RWPE2 (cell line): ENCODE results near the gene TH.

ENCODE experiments used
- ATAC-seq: fragments of 200-7000 bp; cut with Tn5 transposase; 3 replicates; pipeline ENCODE4 v1.9.1; 2021; ENCODE audit warnings: low read depth
- DNase-seq: peaks from one replicate; pipeline ENCODE4 v3.0.0-alpha.2; 2020; ENCODE audit warnings: low spot score
- H3K27ac ChIP-seq: fragments of 450-650 bp; 2 replicates; pipeline ENCODE4 v1.5.1; 2017; ENCODE audit warnings: mild to moderate bottlenecking; ENCODE audit not compliant: poor library complexity, severe bottlenecking
- H3K27me3 ChIP-seq: fragments of 250-450 bp; sonication (Bioruptor Pico); 2 replicates; pipeline ENCODE4 v1.5.1; 2021; ENCODE audit warnings: mild to moderate bottlenecking, moderate library complexity; ENCODE audit not compliant: insufficient read depth, poor library complexity, severe bottlenecking
- H3K36me3 ChIP-seq: fragments of 250-450 bp; sonication (Bioruptor Pico); 2 replicates; pipeline ENCODE4 v1.5.1; 2020; ENCODE audit warnings: low read depth, mild to moderate bottlenecking, moderate library complexity
- H3K4me1 ChIP-seq: fragments of 250-450 bp; sonication (Bioruptor Pico); 2 replicates; pipeline ENCODE4 v1.5.1; 2021; ENCODE audit warnings: mild to moderate bottlenecking, moderate library complexity; ENCODE audit not compliant: insufficient read depth, poor library complexity, severe bottlenecking
- H3K4me3 ChIP-seq: fragments of 250-450 bp; sonication (Bioruptor Pico); 2 replicates; pipeline ENCODE4 v1.5.1; 2021; ENCODE audit warnings: mild to moderate bottlenecking, moderate library complexity; ENCODE audit not compliant: severe bottlenecking
- H3K9me3 ChIP-seq: fragments of 250-450 bp; sonication (Bioruptor Pico); 2 replicates; pipeline ENCODE4 v1.5.1; 2021; ENCODE audit warnings: mild to moderate bottlenecking, moderate library complexity; ENCODE audit not compliant: severe bottlenecking
- TF ChIP-seq, protein P1 (sequence below): fragments of 450-650 bp; IDR thresholded peaks from one replicate; pipeline ENCODE4 v1.5.1; 2017; ENCODE audit warnings: mild to moderate bottlenecking, moderate library complexity; ENCODE audit not compliant: poor library complexity, severe bottlenecking

The TH gene

DNA sequence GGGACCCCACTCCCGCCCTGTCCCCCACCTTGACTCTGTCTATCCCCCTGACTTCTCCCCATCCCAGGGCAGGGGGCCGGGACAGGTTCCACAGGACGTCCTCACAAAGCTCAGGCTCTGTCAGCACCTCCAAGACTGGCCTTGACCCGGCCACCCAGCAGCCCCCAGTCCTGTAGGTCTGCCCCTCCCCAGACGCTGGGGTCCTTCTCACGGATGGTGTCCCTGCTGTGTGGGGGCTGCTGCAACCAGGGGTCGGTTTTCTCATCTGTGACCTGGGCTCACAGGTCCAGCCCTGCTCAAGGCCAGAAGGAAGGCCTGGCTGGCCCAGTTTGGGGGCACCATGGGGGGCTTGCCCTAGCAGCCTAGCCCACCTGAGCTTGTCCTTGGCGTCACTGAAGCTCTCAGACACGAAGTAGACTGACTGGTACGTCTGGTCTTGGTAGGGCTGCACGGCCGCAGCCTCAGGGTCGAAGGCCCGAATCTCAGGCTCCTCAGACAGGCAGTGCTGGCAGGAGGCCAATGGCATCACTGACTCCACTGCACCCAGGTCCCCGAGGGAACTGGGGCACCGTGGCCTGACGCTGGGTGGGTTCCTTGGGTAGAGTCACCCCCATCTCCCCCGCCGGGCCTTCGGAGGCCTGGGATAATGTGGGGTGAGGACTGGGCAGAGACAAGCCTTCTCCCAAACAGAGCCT lies 6.6 kb downstream of the TH start:
- DNase-seq (no peak), ATAC-seq (no peak)
- Histone ChIP-seq H3K9me3 (no peaks in the 10 kb centered on the region), H3K27ac (no peak overlapping the region), H3K4me1 (no peaks in the 10 kb centered on the region), H3K36me3 (no peaks in the 10 kb centered on the region), H3K4me3 (no peak overlapping the region), H3K27me3 (no peaks in the 10 kb centered on the region)
- TF ChIP-seq, protein P1, sequence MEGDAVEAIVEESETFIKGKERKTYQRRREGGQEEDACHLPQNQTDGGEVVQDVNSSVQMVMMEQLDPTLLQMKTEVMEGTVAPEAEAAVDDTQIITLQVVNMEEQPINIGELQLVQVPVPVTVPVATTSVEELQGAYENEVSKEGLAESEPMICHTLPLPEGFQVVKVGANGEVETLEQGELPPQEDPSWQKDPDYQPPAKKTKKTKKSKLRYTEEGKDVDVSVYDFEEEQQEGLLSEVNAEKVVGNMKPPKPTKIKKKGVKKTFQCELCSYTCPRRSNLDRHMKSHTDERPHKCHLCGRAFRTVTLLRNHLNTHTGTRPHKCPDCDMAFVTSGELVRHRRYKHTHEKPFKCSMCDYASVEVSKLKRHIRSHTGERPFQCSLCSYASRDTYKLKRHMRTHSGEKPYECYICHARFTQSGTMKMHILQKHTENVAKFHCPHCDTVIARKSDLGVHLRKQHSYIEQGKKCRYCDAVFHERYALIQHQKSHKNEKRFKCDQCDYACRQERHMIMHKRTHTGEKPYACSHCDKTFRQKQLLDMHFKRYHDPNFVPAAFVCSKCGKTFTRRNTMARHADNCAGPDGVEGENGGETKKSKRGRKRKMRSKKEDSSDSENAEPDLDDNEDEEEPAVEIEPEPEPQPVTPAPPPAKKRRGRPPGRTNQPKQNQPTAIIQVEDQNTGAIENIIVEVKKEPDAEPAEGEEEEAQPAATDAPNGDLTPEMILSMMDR, result no peak

DNA sequence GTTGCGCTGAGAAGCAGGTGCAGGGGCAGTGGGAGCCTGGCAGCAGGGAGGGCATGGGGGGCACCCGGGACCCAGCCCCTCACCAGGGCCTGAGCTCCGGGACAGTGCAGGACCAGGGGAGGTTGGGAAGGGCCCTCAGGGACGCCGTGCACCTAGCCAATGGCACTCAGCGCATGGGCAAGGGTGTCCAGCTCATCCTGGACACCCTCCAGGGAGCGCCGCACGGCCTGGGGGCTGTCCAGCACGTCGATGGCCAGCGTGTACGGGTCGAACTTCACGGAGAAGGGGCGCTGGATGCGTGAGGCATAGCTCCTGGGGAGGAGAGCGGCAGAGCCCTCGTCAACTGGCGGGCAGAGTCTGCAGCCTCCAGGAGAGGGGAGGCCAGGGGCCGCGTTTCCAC lies 7.5 kb downstream of the TH start:
- no peak overlapping the region for H3K4me3 ChIP-seq
- H3K9me3 ChIP-seq, result no peaks in the 10 kb centered on the region
- no peaks in the 10 kb centered on the region for H3K27me3 ChIP-seq
- H3K27ac ChIP-seq, result no peak overlapping the region
- no peak for DNase-seq
- no peak for ATAC-seq
- no peaks in the 10 kb centered on the region for H3K36me3 ChIP-seq
- TF ChIP-seq, protein P1, result no peak
- H3K4me1 ChIP-seq, result no peaks in the 10 kb centered on the region

DNA sequence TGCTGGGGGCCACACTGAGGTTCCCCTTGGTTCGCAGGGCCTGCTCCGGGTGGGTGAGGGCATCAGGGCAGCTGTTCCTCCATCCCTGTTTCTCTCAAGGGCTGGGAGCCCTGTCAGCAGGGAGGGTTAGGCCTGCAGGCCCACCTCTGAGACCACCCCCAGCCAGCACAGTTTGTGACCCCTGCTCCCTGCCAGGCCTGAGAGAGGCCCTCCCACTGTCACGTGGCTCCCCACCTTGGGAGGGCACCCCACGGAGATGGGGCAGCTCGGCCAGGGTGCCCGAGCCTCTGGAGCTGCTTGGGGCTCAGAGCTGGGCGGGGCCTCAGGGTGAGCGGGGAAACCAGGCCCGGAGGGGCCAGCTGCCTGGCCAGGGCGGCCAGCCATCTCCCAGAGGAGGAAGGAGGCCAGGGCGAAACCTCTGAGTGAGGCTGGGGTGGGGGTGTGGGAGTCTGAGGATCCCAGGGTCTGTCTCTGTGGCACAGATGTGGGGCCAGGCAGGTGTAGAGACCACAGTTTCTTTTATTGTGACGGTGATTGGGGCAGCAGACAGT lies 8.1 kb downstream of the TH start:
- DNase-seq (no peak), ATAC-seq (no peak)
- Histone ChIP-seq H3K27me3 (no peaks in the 10 kb centered on the region), H3K4me1 (no peaks in the 10 kb centered on the region), H3K4me3 (no peak overlapping the region), H3K27ac (no peak overlapping the region), H3K9me3 (no peaks in the 10 kb centered on the region), H3K36me3 (no peaks in the 10 kb centered on the region)
- TF ChIP-seq, protein P1, result no peak

DNA sequence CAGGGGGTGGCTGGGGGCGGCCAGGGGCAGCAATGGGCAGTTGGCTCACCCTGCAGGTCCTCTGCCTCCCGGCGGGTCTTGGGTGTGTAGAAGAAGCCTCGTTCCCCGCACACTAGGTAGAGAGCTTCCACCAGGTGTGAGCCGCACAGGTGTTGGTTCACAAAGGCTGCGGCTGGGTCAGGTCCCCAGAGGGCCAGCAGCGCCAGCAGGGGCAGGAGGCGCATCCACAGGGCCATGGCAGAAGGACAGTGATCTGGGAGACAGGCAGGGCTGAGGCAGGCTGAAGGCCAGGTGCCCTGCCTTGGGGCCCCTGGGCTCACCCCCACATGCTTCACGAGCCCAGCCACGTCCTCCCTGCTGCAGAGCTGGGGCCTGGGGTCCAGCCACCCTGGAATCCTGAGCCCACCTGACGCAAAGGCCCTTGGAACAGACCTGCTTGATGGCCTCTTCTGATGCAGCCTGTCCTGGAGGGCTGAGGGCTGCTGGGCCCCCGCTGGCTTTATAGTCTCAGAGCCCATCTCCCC lies 10.8 kb downstream of the TH start, which contains the start of gene INS:
INS (minus strand) TSS at position 474 of the 524 bp plus-strand sequence; CDS start at position 236, 238 bp downstream.
- DNase-seq, result no peak
- Histone ChIP-seq H3K9me3 (no peaks in the 10 kb centered on the region), H3K27me3 (no peaks in the 10 kb centered on the region), H3K4me1 (no peaks in the 10 kb centered on the region), H3K36me3 (no peaks in the 10 kb centered on the region), H3K4me3 (no peak within 1 kb of the TSS), H3K27ac (no peak within 1 kb of the TSS)
- no peak; the same call in 2 of the 3 replicates for ATAC-seq
- TF ChIP-seq, protein P1, result no peak
